GM19099 (cell line): ENCODE results near the gene DNM2.

Experiments used
- POLR2A ChIP-seq: IDR thresholded peaks from 3 replicates; pipeline ENCODE4 v1.6.1; 2011; ENCODE audit warnings: low read depth; ENCODE audit not compliant: insufficient read length; ENCODE audit errors: extremely low read depth

The DNM2 gene

GRCh38 chr19:10863107-10863717 lies 145.3 kb downstream of the DNM2 start:
- TF ChIP-seq POLR2A = no peak

DNA sequence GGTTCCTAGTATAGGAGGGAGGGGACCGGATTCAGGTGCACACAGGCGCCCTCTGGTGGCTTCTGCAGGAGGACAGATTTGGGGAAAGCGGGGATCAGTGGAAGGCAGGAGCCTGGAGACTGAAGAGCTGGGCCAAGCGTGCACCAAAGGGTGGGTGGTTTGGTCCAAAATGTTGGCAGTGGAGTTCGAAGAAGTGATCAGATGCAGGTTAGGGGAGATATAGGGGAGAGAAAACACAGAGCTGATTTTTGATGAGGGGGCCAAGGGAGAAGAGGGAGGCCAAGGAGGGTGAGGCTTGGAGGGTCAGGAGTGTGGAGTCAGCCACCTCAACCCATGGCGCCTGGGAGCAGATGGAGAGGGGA lies 146.6 kb downstream of the DNM2 start:
- no peak for TF ChIP-seq POLR2A

GRCh38 chr19:10866495-10866894 lies 148.6 kb downstream of the DNM2 start:
- TF ChIP-seq POLR2A = no peak

DNA sequence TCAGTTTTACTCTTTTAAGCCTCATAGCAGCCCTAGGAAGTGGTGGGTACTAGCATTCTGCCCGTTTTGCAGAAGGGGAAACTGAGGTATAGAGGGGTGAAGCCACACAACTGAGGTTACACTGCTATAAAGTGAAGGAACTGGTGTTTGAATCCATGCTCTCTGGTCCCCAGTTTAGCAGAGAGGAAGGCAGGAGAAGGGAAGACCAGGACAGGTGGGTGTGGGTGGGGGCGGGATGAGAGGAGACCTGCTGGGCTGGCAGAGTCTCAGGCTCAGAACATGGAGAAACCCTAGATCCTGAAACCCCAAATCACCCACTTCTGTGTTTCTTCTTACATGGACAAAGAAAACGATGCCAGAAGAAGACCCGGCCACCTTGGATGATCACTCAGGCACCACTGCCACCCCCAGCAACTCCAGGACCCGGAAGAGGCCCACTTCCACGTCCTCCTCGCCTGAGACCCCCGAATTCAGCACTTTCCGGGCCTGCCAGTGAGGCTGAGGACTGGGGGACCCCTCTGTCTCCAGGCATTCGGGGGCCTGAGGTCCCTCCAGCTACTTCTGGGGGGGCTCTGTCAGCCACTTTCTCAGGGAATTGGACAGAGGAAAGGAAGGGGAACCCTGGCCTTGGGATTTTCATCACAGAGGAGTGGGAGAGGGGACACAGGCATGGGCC lies 151.1 kb downstream of the DNM2 start:
- no peak for TF ChIP-seq POLR2A

- TF ChIP-seq POLR2A = peak; percentile 34
Measured at GRCh38 chr19:10870501-10870954, 152.6 kb downstream of the DNM2 start.

- peak; percentile 4 for TF ChIP-seq POLR2A
Measured at GRCh38 chr19:10870955-10871603, 153.2 kb downstream of the DNM2 start, which contains the start of gene CARM1. Gene CARM1, plus strand, starts transcription at chr19:10871553. Its CDS starts 150 bp downstream, at chr19:10871703.

GRCh38 chr19:10871711-10872545 lies 154.0 kb downstream of the DNM2 start:
- no peak for TF ChIP-seq POLR2A

DNA sequence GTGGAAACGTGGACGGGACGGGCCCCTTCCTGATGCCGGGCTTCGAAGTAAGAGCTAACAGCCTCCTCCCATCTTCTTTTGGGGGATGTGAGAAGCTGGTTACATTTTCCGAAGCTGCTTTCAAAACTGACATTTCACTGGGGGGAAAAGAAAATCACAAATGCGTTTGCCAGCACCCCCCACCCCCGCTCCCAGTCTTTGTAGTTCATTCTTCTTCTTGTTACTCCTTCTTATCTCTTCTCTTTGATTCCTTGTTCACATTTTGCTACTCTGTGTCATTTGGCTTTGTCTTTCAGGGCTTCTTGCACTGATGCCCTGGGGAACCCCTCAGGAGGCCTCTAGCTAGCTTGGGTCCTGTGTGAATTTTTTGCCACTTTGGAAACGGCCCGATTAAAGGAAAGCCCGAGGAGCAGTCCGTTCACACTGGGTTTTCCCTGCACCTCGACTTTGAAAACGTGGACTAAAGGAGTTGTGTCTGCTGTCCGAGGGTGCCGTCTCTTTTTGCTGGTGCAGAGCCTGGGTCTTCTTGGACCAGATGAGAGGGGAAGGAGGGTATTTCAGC lies 154.7 kb downstream of the DNM2 start:
- TF ChIP-seq POLR2A = no peak

GRCh38 chr19:10874024-10874423 lies 156.1 kb downstream of the DNM2 start:
- no peak for TF ChIP-seq POLR2A

DNA sequence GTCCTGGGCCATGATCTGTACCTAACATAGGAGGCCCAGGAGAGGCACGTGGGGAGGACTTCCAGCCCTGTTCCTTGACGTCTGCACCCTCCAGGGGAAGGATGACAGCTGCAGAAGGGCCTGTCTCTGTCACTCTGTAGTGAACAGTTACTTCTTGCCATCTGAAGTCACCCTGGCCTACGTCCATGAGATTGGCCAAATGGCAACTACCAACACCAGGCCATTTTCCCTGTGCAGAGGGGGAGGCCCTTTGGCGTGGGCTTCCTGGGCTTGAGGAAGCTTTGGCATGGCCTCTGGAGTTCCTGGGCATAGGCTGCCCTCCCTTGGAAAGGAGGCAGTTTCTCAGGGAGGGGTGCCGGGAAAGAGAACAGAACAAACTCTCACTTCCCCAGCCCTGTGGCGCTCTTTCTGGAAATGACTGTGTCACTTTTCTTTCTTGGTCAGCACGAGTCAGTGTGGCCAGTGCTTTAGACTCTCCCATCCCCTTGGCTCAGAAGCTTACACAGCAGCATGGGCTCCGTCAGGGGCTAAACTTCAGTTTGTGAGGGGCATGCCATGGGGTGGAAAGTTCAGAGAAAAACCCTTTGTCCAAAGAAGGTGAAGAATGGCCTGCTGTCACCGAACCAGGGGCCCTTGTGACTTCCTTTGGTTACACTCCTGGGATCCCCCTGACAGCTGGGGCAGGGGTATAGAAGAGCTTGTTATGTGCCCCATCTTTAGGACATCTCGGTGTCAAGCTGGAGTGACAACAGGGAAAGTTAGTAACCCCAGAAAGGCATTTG lies 158.8 kb downstream of the DNM2 start:
- peak; percentile 40 for TF ChIP-seq POLR2A

GRCh38 chr19:10878253-10878652 lies 160.4 kb downstream of the DNM2 start:
- TF ChIP-seq POLR2A = no peak
